Activated CD4-positive, alpha-beta T cell treated with anti-CD3 and anti-CD28 coated beads, Interleukin-2, amount 50 U/mL, for 48 hours (primary cell): ENCODE results near the gene TBC1D10A.

Experiments
- DNase-seq, 2 experiments: peaks; one replicate each; pipeline ENCODE4 v3.0.0-alpha.2; 2020

TBC1D10A gene

GRCh38 chr22:30285176-30285845, 41.4 kb downstream of the TBC1D10A start:
- no peak for DNase-seq

- DNase-seq, result no peak
Observed at GRCh38 chr22:30284666-30285065, 42.1 kb downstream of the TBC1D10A start.

- no peak for DNase-seq
Observed at GRCh38 chr22:30284172-30284571, 42.6 kb downstream of the TBC1D10A start.

DNA sequence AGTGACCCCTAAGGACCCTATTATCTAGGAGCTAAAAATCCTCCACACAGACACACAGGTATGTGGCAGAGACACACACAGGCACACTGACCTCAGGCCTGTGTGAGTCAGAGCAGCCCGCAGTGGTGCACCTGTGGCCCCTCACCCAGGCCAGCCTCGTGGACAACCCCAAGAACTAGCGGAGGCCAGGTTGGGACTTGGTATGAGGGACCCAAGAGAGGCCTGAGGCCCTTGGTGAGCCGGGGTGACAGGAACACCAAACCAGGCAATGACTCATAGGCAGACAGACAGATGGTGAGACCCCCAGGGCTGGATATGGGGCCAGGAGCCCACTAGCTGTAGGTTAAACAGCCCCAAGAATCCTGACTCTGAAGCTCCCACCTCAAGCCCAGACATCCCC, 43.4 kb downstream of the TBC1D10A start:
- no peak for DNase-seq

DNA sequence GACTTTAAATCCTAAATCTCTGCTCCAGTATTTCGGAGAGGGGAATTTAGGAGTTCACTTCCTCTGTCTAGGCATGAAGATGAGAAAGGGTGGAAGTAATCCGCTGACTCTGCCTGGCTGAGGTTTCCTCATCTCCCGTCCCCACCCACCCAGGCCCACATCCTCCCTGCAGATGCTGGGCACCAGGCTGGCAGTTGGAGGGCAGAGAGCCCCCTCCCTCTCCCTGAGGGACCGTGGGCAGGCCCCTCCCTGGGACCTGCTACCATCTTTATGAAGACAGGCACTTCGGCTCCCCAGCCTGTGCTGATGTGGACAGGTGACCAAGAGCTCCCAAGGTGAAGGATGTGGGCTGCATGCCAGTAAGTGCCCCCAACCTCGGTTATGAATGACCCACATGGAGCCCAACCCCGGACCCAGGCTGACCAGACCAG, 44.1 kb downstream of the TBC1D10A start:
- DNase-seq, result no peak

GRCh38 chr22:30280505-30280904, 46.2 kb downstream of the TBC1D10A start:
- DNase-seq, result no peak

GRCh38 chr22:30279932-30280331, 46.8 kb downstream of the TBC1D10A start:
- no peak for DNase-seq

DNA sequence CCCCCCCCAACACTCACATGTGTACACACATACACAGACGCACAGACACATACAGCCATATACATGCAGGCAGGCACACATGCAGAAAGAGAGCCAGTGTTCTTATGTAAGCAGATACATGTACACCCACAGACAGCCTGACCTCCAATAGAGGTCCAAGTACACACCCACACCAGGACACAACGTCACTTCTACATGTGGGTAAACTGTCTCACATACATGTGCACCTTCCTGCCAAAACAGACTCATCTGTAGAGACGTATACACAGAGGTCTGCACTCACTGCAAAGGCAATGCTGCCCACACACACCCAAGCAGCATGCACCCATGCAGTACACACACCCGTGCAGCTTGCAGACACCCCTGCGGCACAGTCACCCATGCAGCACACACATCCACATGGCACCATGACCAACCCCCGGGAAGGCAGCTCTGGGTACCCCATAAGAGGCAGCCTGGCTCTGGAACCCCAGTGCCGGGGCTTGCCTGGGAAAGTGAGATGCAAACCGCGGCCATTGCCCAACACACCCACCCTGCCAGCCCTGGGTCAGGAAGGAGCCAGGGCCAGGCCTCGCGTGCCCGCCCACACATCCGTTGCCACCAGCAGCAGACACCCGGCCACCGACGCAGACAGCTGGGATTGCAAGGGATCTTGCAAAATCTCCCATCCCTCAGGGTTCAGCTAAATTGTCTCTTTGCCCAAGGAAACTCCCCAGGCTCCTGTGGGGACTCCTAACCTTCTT, 47.5 kb downstream of the TBC1D10A start:
- DNase-seq, result no peak

DNA sequence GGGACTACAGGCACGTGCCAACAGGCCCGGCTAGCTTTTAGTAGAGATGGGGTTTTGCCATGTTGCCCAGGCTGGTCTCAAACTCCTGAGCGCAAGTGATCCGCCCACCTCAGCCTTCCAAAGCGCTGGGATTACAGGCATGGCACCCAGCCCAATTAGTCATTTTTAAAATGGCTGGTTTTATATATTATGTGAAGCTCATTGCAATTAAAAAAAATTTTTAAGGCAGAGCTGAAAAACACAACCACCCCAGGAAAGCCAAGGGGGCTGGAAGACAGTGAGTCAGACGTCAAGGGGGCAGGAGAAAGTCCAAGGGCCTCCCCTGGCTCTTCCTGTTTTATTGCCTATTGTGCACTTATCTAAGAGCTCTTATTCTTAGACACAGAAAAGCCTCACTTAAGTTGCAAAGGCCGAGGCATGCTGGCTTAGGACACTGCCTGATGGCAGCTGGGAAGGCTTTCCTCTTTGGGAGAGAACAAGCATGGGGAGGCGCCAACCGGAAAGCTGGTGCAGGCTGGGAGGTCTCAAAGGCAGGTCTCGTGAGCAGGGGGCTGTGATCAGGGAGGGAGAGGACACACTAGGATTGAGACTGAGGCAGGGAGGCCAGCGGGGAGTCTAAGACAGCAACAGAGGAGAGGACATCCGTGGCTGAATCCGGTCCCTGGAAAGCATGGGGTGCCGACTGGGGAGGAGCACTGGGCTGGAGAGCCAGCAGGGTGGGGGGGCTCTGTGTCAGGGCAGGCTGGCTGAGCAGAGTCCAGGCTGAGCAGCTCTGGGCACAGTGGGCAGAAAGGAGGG, 49.0 kb downstream of the TBC1D10A start:
- no peak for DNase-seq

GRCh38 chr22:30276039-30276438, 50.7 kb downstream of the TBC1D10A start:
- DNase-seq, result no peak

GRCh38 chr22:30275625-30276024, 51.1 kb downstream of the TBC1D10A start:
- no peak for DNase-seq

GRCh38 chr22:30274437-30274812, 52.3 kb downstream of the TBC1D10A start:
- no peak for DNase-seq

DNA sequence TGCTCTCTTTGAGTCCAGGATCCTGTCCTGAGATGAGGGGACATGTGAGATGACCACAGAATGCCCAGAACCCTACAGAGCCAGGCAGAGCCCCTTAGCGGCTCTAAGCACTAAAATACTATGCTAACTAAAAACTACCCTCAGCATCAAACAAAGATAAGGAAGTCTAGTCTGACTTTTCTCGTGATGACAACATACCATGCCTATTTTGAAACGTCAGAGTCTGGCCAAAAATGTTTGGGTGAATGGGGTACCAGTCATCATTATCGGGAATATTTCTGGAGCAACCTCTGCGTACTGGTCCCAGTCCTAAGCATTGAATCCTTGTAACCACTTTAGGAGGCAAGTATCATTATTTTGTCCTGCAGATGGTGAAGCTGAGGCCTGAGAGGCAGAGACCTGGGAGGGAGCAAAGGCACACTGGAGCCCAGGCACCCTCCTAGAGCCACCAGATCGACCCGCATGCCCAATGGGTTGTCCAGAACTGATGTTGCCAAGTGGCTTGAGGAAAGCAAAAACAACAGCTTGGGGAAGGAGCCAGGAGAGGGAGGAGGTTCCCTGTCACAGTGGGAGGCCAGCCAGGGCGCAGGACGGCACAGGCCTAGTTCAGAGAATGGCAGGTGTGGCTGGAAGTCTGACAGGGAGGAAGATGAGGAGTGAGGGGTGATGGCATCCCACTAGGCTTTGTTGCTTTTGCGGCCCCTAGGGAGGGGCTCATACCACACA, 52.9 kb downstream of the TBC1D10A start:
- DNase-seq, result no peak

- no peak for DNase-seq
Observed at GRCh38 chr22:30272781-30273601, 53.8 kb downstream of the TBC1D10A start.

DNA sequence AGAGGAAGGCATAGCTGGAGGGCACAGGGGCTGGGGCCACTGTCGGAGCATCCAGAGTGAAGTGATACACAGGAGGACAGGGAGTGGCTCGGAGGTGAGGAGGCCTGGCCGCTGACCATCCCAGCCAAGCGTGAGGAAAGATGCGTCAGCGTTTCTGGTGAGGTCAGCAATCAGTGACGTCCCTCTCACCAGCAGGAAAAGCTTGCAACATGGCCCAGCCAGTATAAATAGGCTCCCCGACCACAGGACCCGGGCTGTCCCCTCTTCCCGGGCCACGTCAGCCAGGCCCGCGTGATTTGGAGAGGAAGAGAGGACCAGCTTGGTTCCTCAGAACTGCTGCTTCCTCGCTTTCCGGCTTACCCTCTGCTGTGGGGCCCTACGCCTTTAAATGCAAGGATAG, 55.9 kb downstream of the TBC1D10A start:
- no peak for DNase-seq

DNA sequence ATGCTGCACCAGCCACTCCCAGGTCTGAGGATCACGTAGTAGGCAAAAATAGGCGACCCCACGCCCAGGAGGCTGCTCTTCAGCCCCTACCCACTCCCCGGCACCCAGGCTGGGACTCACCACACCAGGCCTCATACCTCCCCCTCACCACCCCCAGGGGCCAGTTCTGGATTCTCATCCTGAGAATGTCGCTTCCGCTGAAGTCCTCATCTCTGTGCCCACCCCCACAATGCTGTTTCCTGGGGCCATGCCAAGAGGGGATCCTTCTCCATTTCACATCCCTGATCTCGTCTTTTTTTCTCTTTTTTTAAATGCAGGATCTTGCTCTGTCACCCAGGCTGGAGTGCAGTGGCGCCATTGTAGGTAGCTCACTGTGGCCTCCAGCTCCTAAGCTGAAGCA, 58.4 kb downstream of the TBC1D10A start:
- no peak for DNase-seq

- DNase-seq, result peak; percentile 64 to 70
Observed at GRCh38 chr22:30267382-30268302, 59.1 kb downstream of the TBC1D10A start.

DNA sequence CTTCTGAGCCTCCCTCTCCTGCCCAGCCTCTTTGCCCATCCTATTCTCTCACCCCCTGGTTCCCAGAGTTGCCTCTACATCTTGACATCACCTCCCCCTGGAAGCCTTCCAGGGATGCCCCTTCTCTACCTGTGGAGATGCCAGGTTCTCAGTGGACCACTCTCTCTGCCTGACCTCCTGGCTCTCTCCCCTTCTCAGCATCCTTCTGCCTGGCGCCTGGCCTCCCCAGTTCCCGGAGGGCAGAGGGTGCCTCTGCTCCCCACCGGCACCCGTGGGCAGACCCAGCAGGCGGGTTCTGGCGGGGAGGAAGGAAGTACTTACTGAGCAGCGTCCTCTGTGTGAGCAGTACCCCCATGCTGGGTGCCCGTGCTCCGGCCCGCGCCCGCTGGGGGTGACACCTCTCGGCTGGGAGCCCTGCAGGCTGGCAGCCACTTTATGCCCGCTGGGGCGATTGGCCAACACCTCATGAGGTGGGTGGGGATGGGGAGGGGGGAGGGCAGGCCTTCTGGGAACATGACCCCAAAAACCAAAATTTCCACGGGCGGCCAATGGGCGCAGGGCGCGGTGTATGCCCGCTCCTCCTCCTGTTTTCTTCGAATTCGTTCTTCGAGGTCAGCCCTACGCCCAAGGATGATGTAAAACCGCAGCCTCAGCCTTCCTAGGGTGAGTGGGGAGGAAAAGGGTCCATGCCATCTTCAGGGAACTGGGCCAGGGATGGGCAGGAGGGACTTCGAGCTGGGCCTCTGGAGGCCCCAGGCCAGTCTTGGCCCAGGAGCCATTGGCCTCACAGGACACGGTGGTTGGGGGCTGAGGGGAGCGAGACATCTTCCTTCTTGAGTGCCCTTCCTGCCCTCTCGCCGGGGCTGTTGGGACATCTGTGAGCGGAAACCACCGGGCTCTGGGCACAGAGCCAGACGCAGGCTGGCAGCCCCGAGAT, 60.0 kb downstream of the TBC1D10A start, which contains the start of gene OSM:
Gene OSM (minus strand): TSS at position 407 of the 937 bp plus-strand sequence. CDS start 52 bp downstream, at position 355.
- DNase-seq, result peak; percentile 82 to 86

DNA sequence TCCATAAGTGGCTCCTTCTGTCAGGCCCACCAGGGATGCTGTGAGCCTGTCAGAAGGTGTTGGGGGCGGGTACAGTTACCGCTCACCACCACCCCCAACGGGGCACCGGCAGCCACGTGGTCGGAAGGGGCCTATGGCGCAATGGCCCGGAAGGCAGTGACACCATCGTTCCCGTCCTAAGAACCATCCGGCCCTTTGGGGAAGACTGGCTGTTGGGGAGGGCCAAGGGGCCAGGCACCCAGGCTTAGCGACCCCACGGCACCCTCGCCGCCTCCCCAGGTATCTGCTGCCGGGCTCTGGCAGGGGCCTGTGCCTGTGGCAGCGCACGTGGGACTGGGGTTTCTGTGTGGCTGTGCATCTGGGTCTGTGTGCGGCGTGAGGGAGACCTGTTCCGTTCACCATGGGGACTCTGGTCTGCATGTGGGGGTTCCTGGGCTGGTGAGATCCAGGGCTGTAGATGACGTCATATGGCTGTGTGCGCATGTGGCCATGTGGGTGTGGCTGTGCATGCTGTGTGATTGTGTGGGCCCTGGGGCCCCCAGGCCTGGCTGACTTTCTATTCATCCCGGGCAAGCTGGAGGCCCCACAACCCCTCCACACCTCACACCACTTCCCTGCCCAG, 60.8 kb downstream of the TBC1D10A start:
- DNase-seq, result peak; percentile 85 to 89
